Peyer's patch (tissue), 4 donors: ENCODE results near the gene DPEP2NB.

Experiments
- POLR2A ChIP-seq, 2 donors: fragments of 450-650 bp; IDR thresholded peaks; one replicate each; pipeline ENCODE4 v1.5.1; 2017; ENCODE audit warnings: antibody characterized with exemption in 2 of 2, mild to moderate bottlenecking in 2 of 2, moderate library complexity in 2 of 2
- TF ChIP-seq, protein P1 (sequence below), 6 experiments: fragments of 450-650 bp in 4 of 6; fragments of 200-600 bp in 2 of 6; sonication (generic) in 1 of 6; IDR thresholded peaks; one replicate each; pipeline ENCODE4 v1.5.1; 2017 to 2019; ENCODE audit warnings: antibody characterized with exemption in 6 of 6, mild to moderate bottlenecking in 3 of 6, moderate library complexity in 1 of 6

DNA sequence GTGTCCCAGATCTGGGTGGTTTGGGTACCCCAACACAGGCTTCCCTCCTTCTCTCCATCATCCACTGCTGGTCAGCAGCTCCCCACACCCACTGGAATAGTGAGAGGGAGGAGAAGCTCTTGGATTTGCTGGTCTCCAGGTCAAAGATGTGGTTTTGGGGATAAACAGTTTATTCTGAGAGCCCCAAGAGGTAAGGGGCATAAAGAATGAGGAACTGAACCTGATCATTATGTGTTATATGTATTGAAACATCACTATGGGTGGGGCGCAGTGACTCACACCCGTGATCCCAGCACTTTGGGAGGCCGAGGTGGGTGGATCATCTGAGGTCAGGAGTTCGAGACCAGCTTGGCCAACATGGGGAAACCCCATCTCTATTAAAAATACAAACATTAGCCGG, 20.3 kb downstream of the DPEP2NB start:
- TF ChIP-seq, protein P1, sequence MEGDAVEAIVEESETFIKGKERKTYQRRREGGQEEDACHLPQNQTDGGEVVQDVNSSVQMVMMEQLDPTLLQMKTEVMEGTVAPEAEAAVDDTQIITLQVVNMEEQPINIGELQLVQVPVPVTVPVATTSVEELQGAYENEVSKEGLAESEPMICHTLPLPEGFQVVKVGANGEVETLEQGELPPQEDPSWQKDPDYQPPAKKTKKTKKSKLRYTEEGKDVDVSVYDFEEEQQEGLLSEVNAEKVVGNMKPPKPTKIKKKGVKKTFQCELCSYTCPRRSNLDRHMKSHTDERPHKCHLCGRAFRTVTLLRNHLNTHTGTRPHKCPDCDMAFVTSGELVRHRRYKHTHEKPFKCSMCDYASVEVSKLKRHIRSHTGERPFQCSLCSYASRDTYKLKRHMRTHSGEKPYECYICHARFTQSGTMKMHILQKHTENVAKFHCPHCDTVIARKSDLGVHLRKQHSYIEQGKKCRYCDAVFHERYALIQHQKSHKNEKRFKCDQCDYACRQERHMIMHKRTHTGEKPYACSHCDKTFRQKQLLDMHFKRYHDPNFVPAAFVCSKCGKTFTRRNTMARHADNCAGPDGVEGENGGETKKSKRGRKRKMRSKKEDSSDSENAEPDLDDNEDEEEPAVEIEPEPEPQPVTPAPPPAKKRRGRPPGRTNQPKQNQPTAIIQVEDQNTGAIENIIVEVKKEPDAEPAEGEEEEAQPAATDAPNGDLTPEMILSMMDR (IDR thresholded peaks at IDR 0.05) = no peak
- no peak for TF ChIP-seq POLR2A (IDR thresholded peaks at IDR 0.05)
